Breast epithelium (tissue), 3 donors: ENCODE results near the gene ABR.

Source experiments
- POLR2A ChIP-seq: fragments of 450-650 bp; IDR thresholded peaks from one replicate; pipeline ENCODE4 v1.6.1; 2016; ENCODE audit warnings: antibody characterized with exemption, mild to moderate bottlenecking, moderate library complexity
- TF ChIP-seq, protein P1 (sequence below), 3 donors: fragments of 450-650 bp; IDR thresholded peaks; one replicate each; pipeline ENCODE4 v1.5.1; 2016 to 2017; ENCODE audit warnings: antibody characterized with exemption in 3 of 3, mild to moderate bottlenecking in 3 of 3, moderate library complexity in 3 of 3

DNA sequence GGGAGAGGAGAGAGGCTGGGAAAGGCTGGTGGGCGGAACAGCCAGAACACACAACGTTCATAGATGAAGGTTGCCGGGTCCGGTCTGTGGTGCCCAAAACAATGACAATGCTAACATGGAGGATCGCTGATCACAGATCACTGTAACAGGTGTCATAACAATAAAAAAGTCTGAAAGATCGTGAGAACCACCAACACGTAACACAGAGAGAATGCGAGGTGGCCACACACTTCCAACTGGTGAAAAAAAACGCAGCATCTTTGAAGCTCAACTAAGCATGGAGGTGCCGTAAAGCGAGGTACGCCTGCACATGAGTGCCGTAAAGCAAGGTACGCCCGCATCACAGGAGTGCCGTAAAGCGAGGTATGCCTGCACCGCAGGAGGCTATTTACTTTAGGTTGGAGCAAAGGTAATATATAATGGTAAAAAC, 42.3 kb downstream of the ABR start:
- TF ChIP-seq, protein P1, sequence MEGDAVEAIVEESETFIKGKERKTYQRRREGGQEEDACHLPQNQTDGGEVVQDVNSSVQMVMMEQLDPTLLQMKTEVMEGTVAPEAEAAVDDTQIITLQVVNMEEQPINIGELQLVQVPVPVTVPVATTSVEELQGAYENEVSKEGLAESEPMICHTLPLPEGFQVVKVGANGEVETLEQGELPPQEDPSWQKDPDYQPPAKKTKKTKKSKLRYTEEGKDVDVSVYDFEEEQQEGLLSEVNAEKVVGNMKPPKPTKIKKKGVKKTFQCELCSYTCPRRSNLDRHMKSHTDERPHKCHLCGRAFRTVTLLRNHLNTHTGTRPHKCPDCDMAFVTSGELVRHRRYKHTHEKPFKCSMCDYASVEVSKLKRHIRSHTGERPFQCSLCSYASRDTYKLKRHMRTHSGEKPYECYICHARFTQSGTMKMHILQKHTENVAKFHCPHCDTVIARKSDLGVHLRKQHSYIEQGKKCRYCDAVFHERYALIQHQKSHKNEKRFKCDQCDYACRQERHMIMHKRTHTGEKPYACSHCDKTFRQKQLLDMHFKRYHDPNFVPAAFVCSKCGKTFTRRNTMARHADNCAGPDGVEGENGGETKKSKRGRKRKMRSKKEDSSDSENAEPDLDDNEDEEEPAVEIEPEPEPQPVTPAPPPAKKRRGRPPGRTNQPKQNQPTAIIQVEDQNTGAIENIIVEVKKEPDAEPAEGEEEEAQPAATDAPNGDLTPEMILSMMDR (IDR thresholded peaks at IDR 0.05), result no peak
- TF ChIP-seq POLR2A, result no peak
